ENCODE results near the gene KRT5.

The KRT5 gene

DNA sequence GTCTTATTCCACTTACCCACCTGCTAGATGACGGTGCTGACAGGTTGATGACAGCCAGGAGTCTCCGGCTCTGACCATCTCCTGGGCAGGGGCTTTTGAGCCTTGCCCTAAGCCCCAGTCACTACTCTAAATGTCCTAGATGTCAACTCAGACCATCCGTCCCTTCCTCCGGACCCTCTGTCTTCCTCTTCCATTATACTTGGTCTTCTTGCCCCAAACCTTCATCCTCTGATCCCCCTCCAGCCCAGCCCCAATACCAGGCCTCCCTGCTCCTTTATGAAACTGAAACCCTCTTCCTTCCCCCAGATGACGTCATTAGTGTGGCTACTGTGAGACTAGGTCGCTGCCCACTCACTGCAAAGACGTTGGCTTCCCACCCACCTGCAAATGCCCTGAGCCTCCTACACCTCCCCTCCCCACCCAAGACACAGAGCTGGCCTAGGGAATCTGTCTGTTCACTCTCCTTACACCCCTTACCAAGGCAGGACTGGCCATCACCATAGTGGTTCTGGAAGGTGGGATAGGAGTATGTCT, 22.7 kb upstream of the KRT5 start:
- Mint-ChIP-seq H3K36me3 (no peaks in the 10 kb centered on the region), H3K27ac (no peak overlapping the region), H3K4me3 (no peak overlapping the region), H3K4me1 (peaks cover 10% of the 10 kb centered on the region), H3K9me3 (no peaks in the 10 kb centered on the region)
- DNase-seq (ENCODE audit: low spot score in 2 of 2) (no peak), ATAC-seq (no peak)

DNA sequence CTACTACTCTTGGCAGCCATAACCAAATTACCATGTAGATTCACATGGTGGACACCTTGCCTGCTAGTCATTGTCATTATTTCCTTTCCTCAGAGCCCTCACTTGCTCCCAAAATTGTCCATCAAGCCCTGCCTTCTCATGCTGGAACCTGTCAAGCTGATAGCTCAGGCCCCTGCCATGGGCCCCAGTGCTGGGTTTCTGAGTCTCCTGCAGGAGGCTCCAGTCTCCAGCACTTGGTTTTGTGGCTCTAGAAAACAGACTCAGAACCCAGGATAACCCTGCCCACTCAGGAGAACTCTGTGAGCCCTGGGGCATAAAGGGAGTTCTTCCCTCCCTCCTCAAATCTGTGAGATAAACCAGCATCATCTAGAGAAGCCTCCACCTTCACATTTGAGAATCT, 22.0 kb upstream of the KRT5 start:
- no peaks in the 10 kb centered on the region for H3K9me3 Mint-ChIP-seq
- no peaks in the 10 kb centered on the region for H3K36me3 Mint-ChIP-seq
- H3K4me1 Mint-ChIP-seq: peaks cover 10% of the 10 kb centered on the region
- ATAC-seq (no peak), DNase-seq (ENCODE audit: low spot score in 2 of 2) (no peak)
- no peak overlapping the region for H3K27ac Mint-ChIP-seq
- no peak overlapping the region for H3K4me3 Mint-ChIP-seq

DNA sequence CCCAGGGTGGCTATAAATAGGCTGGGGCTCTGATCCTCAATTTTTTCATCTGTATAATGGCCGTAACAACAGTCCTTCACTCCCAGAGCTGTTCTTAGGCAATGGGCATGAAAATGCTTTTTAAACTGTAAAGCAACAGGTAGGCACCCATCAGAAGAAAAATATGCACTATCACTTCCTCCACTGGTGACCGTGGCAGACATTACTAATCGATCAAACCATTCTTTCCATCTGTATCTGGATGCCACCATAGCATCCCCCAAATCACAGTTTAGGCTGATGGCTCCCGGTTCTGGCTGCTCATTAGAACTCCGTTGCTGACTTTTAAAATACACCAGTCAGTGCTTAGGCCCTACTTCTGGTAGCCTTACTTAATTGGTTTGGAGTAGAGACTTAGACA, 21.5 kb upstream of the KRT5 start:
- H3K4me3 Mint-ChIP-seq: no peak overlapping the region
- ATAC-seq (no peak), DNase-seq (ENCODE audit: low spot score in 2 of 2) (no peak)
- no peaks in the 10 kb centered on the region for H3K36me3 Mint-ChIP-seq
- peaks cover 10% of the 10 kb centered on the region for H3K4me1 Mint-ChIP-seq
- H3K9me3 Mint-ChIP-seq: no peaks in the 10 kb centered on the region
- no peak overlapping the region for H3K27ac Mint-ChIP-seq

DNA sequence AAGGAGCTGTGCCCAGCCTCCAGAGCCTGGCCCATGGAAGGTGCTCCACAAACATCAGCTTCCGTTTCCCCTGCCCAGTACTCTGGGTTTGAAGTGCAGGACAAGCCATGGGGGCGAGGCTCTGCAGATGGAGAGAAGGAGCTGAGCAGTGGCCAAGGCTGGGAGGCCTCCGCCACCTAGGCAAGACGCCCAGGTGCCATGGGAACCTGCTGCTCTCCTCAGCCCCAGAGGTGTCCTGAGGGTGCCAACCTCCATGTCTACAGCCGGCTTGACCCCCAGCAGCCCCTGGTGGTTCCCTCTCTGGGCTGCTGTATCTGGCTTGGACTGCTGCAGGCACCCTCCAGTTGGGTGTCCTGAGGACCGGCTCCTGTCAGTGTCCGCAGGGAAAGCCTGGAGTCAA, 20.3 kb upstream of the KRT5 start:
- peaks cover 10% of the 10 kb centered on the region for H3K4me1 Mint-ChIP-seq
- ATAC-seq (no peak), DNase-seq (ENCODE audit: low spot score in 2 of 2) (no peak)
- no peak overlapping the region for H3K4me3 Mint-ChIP-seq
- no peak overlapping the region for H3K27ac Mint-ChIP-seq
- H3K9me3 Mint-ChIP-seq: no peaks in the 10 kb centered on the region
- no peaks in the 10 kb centered on the region for H3K36me3 Mint-ChIP-seq

DNA sequence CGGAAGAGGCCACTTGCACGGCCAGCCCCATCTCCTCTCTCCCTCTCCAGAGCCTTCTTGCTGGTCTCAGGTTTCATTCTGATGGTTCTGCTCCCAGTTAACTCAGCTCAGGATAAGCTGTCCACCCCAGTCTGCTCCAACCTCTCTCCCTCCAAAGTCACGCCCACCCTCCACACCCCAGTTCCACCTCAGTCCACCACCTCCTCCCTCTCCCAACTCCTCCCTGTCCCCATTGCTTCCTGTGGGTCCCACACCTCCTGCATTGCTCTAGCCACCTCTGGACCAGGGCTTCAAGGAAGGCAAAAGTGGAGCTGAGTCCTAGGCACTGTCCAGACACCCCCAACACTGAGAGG, 19.6 kb upstream of the KRT5 start:
- Mint-ChIP-seq H3K4me3 (no peak overlapping the region), H3K27ac (no peak overlapping the region), H3K36me3 (no peaks in the 10 kb centered on the region), H3K4me1 (peaks cover 10% of the 10 kb centered on the region), H3K9me3 (no peaks in the 10 kb centered on the region)
- DNase-seq (ENCODE audit: low spot score in 2 of 2) (no peak), ATAC-seq (no peak)

DNA sequence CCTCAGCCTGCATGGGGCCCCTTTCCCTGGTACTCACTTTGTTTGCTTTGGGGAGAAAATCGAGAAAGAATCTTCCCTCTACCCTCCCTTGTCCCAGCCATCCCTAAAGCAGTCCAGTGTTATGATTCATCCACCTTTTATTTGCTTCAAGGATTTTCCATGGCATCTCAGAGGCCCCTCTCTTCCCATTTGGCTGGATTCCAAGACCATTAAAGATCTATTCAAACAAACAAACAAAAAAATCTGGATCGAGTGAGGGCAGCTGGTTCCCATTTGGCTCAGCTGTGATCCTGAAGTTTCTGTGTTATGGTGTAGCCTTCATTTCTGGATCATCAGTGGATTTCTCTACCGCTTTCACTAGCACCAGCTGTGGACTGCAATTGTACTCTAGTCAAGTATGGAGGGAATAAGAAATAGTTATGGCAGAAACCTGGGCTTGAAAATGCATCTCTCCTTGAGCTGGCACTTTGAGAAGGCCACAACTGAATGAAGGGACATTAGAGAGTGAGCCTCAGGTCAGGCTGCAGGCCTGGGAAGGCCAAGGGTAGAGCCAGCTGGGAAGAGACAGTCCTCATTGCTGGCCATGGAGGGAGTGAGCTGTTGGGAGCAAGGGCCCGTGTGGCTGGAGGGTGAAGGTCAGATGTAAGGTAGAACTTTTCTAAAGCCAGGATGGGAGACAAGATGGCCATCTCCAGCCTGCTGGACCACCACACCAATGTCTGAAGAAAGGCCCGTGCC, 19.1 kb upstream of the KRT5 start:
- no peak for DNase-seq (ENCODE audit: low spot score in 2 of 2)
- ATAC-seq: no peak
- H3K4me3 Mint-ChIP-seq: no peak overlapping the region
- peaks cover 10% of the 10 kb centered on the region for H3K4me1 Mint-ChIP-seq
- H3K27ac Mint-ChIP-seq: no peak overlapping the region
- H3K36me3 Mint-ChIP-seq: no peaks in the 10 kb centered on the region
- no peaks in the 10 kb centered on the region for H3K9me3 Mint-ChIP-seq

DNA sequence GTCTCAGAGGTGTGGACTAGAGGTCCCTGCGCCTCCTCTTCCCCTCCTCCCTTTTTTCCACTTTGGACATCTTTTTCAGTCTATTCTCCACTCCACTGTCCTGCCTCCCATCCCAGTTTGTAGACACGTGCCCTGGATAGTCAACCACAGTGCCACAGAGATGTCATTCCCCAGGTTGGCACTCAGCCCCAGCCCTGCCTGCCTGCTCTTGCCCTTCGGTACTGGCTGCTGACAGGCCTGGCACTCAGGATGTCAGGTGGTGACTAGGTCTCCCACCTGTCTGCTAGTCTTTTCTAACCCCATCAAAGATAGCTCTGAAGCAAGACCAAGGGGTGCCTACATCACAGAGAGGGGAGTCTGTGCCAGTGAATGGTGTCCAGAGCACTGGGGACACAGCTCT, 16.9 kb upstream of the KRT5 start:
- Mint-ChIP-seq H3K9me3 (no peaks in the 10 kb centered on the region), H3K4me1 (no peaks in the 10 kb centered on the region), H3K4me3 (no peak overlapping the region), H3K36me3 (no peaks in the 10 kb centered on the region), H3K27ac (no peak overlapping the region)
- ATAC-seq: no peak
- no peak for DNase-seq (ENCODE audit: low spot score in 2 of 2)

DNA sequence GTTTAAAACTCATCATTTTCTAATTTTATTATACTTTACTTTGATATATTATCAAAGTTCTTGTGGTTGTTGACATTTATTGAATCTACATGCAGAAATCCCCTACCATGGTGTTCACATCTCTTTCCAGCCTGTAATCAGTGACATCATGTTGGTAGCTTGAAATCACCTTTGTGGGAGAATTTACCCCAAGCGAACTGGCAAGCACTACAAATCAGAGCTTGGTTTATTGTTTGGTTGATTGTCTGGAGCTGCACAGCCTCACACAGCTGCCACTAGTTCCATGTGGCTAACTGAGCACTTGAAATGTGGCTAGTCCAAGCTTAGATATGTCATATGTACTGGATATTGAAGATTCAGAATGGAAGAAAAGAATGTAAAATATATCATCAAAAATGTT, 15.4 kb upstream of the KRT5 start:
- no peak for DNase-seq (ENCODE audit: low spot score in 2 of 2)
- Mint-ChIP-seq H3K27ac (no peak overlapping the region), H3K36me3 (no peaks in the 10 kb centered on the region), H3K4me1 (peaks cover 2% of the 10 kb centered on the region), H3K4me3 (no peak overlapping the region), H3K9me3 (no peaks in the 10 kb centered on the region)
- ATAC-seq: no peak

DNA sequence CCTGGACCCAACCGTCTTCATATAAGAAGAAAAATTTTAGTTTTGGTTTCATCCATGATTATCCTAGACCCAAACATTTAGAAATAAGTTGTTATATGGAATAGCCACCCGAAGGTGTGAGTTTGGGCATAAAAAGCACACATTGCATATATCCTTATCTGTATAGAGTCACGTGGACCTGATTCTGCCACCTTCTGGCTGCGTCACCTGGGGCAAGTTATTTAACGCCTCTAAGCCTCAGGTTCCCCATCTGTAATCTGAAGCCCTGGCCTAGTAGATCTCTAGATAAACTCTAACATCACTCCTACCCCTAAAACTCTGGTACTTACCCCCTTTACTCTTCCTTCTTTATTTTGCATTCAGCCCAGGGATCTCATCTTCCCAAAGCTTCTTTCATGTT, 14.3 kb upstream of the KRT5 start:
- DNase-seq (ENCODE audit: low spot score in 2 of 2) (no peak), ATAC-seq (no peak)
- H3K4me1 Mint-ChIP-seq: peaks cover 4% of the 10 kb centered on the region
- no peak overlapping the region for H3K4me3 Mint-ChIP-seq
- H3K36me3 Mint-ChIP-seq: no peaks in the 10 kb centered on the region
- no peaks in the 10 kb centered on the region for H3K9me3 Mint-ChIP-seq
- H3K27ac Mint-ChIP-seq: no peak overlapping the region

DNA sequence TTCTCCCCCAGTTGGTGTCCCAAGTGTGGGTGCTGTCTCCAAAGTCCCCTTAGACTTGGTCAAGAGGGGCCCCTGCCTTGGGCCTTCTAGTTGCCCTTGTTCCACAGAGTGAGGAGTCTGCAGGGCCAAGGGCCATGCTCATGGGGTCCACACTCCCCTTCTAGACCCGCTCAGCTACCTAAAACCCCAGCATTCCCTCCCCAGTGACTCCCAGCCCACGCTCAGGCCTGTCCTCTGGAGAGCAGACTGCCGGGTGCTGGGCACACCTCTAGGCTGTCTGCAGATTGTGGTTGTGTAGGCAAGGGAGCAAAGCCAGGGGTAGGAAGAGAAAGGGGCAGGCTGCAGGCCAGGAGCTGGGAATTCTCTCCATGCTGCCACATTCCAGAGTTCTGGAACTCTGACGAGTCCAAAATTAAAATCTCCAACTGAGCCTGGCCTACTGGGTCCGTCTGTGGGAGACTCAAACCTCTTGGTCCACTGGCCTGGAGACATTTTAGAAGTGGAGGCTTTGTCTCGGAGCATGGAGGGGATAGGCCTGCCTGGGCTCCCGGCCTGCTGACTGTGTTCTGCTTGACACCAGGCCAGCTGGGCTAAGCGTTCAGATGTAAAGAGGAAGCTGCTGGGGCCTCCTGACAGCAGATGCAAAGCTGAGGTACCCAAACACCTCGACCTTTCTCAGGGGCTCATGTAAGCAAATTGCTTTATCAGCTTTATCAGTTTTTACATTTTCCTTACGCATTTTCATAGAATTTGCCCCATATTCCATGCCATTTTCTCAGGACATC, 13.7 kb upstream of the KRT5 start:
- ATAC-seq: no peak
- no peaks in the 10 kb centered on the region for H3K36me3 Mint-ChIP-seq
- H3K27ac Mint-ChIP-seq: no peak overlapping the region
- no peaks in the 10 kb centered on the region for H3K9me3 Mint-ChIP-seq
- no peak for DNase-seq (ENCODE audit: low spot score in 2 of 2)
- H3K4me3 Mint-ChIP-seq: no peak overlapping the region
- H3K4me1 Mint-ChIP-seq: peaks cover 4% of the 10 kb centered on the region

DNA sequence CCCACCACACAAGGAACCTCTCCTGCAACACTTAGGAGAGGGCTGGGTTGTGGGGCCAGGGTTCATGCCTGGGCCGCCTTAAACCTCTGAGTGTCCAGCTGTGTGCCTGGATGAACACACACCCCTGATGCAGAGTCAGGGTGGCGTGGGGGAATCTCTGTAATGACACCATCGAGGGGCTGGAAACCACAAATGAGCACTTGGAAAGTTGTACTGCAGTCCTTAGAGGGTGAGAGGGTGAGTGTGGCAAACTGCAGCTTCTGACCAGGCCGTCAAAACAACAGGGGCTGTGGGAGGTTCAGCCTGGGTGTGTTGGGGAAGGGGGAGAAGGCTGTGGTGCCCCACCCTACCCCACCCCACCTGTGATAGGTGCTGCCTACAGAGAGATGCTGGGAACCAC, 12.4 kb upstream of the KRT5 start:
- peaks cover 4% of the 10 kb centered on the region for H3K4me1 Mint-ChIP-seq
- no peaks in the 10 kb centered on the region for H3K36me3 Mint-ChIP-seq
- H3K4me3 Mint-ChIP-seq: no peak overlapping the region
- H3K27ac Mint-ChIP-seq: no peak overlapping the region
- ATAC-seq (no peak), DNase-seq (ENCODE audit: low spot score in 2 of 2) (no peak)
- no peaks in the 10 kb centered on the region for H3K9me3 Mint-ChIP-seq

DNA sequence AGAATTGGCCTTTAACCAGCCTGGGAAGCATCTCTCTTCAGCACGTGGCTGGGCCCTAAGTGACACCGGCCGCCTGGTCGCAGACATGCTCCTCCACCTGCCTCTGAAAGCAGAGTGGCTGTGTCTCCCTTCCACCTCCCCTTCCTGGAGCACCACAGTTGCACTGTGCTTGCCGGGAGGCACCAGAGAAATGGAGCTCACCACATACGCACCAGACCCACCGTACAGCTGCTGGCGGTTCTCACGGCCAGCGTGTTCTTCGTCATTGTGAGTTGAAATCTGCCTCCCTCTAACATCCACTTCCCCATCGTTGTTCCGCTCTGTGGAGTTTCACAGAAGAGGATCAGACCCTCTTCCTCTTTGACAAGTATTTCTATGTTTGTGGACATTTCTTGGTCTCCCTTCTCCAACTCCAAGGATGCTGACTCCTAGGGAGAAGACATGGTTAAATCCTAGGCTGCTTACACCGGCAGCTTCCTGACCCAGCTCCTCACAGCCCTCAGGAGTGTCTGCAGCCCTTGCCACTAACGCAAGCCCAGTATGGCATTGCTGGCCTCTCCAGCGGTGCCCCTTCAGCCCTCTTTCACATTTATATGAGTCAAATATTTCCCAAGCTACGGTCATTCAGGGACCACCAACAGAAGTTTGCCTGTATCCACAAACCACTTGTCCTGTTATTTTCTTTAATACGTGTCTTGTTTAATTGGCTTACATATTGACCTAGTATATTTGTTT, 11.5 kb upstream of the KRT5 start:
- no peak for ATAC-seq
- Mint-ChIP-seq H3K4me1 (peaks cover 7% of the 10 kb centered on the region), H3K27ac (no peak overlapping the region), H3K4me3 (no peak overlapping the region), H3K9me3 (no peaks in the 10 kb centered on the region), H3K36me3 (no peaks in the 10 kb centered on the region)
- DNase-seq (ENCODE audit: low spot score in 2 of 2): no peak

DNA sequence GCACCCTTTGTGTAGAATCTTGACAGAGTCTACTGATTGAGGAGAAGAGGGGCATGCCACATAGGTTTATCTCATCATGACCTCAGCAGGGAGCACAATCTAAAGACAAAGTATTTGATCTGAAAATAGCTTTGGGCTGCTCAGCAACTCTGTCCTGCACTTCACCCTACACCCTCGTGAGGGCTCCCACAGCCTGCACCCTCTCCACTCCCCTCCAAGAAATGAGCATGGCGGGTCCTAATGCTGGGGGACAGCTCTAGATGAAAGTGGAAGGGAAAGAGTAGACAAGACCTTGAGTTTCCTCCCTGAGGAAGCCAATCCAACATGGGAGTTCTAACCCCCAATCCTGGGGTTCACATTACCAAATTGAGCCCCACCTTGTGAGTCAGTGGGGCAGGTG, 10.7 kb upstream of the KRT5 start:
- Mint-ChIP-seq H3K27ac (no peak overlapping the region), H3K36me3 (no peaks in the 10 kb centered on the region), H3K9me3 (no peaks in the 10 kb centered on the region), H3K4me1 (peaks cover 13% of the 10 kb centered on the region), H3K4me3 (no peak overlapping the region)
- ATAC-seq: no peak
- DNase-seq (ENCODE audit: low spot score in 2 of 2): no peak

DNA sequence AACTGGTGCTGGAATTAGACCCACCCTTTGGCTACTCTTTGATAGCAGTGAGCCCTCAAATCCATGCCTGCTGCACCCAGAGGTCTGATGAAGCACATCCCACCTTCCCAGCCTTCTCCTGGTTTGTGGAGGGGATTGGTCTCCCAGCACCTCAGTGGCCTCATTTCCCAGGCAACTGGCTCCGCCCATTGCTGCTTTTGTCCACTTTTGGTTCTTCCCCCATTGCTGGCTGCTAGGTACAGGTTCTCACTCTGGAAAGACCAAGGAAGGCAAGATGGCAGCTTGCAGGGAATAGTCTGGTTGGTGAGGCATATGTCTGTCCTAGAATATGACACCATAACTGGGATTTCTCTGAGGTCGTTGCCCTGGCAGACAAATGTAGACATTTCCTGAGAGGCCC, 10.2 kb upstream of the KRT5 start:
- H3K9me3 Mint-ChIP-seq: no peaks in the 10 kb centered on the region

DNA sequence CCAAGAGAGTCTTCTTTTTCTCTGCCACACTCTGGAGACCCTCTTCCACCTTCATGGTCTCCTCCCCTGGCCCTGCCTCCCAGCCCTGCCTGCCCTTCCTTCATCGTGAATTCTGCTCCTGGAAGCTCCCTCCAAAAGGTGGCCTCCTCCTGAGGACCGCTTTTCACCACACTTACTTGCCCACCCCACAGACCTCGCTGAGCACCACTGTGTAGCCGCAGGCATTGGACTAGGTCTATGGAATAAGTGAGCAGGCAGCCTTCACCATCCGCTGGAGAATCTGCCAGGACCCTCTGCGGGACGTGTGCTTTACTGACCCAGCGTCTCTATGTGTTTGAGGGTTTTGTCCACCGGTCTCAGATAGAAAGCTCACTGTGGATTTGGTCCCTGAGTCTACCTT, 9.7 kb upstream of the KRT5 start:
- DNase-seq (ENCODE audit: low spot score in 2 of 2) (no peak), ATAC-seq (no peak)
- H3K27ac Mint-ChIP-seq: no peak overlapping the region
- no peak overlapping the region for H3K4me3 Mint-ChIP-seq
- no peaks in the 10 kb centered on the region for H3K36me3 Mint-ChIP-seq
- H3K4me1 Mint-ChIP-seq: peaks cover 13% of the 10 kb centered on the region
- no peaks in the 10 kb centered on the region for H3K9me3 Mint-ChIP-seq

More for the DNA sequence above, 10.2 kb upstream of the KRT5 start:
- Mint-ChIP-seq H3K36me3 (no peaks in the 10 kb centered on the region), H3K4me3 (no peak overlapping the region), H3K4me1 (peaks cover 13% of the 10 kb centered on the region), H3K27ac (no peak overlapping the region)
- ATAC-seq (no peak), DNase-seq (ENCODE audit: low spot score in 2 of 2) (no peak)

DNA sequence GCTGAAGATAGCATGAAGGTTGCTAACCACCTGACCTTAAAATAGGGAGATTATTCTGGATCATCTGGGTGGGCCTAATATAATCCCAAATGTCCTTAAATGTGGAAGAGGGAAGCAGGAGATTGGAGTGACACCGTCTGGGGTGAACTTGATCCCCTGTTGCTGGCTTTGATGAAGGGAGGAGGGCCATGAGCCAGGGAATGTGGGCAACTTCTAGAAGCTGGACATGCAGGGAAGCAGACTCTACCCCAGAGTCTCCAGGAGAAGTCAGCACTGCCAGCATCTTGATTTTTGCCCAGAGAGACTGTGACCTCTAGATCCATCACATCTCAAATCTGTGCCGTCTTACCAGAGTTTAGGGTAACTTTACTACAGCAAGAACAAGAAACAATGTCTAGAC, 9.2 kb upstream of the KRT5 start:
- Mint-ChIP-seq H3K4me3 (no peak overlapping the region), H3K9me3 (no peaks in the 10 kb centered on the region), H3K27ac (no peak overlapping the region), H3K4me1 (peaks cover 13% of the 10 kb centered on the region), H3K36me3 (no peaks in the 10 kb centered on the region)
- ATAC-seq (no peak), DNase-seq (ENCODE audit: low spot score in 2 of 2) (no peak)
